GM18907 (cell line): Measurements from ENCODE around the gene ZC3H12C.
"Not testable (repeated sequence)": the region's sequence is repeated elsewhere in the genome, so short reads cannot be mapped to it uniquely, and the experiment has no call there.

Source experiments
- ATAC-seq: cut with Tn5 transposase; IDR thresholded peaks from one replicate; pipeline ENCODE4 v1.9.1; 2021; ENCODE audit warnings: mild to moderate bottlenecking, moderate library complexity; ENCODE audit not compliant: unreplicated experiment

Gene ZC3H12C

GRCh38 chr11:110208678-110209312, 115.6 kb downstream of the ZC3H12C start:
- ATAC-seq, result not testable (repeated sequence)

- ATAC-seq, result not testable (repeated sequence)
Observed at GRCh38 chr11:110209313-110209694, 116.1 kb downstream of the ZC3H12C start.

- ATAC-seq, result no peak
Observed at GRCh38 chr11:110217223-110217877, 124.2 kb downstream of the ZC3H12C start.

GRCh38 chr11:110217936-110218335, 124.7 kb downstream of the ZC3H12C start:
- no peak for ATAC-seq

GRCh38 chr11:110219006-110219785, 126.0 kb downstream of the ZC3H12C start:
- ATAC-seq, result no peak
